ENCODE data around the gene ADAMTS4. TPM values are rescaled to one million over a fixed set of nuclear protein-coding genes. Genes with fewer than 3 reads are reported as not detected.

The ADAMTS4 gene
- total RNA-seq, 1 donor from 2014 or later = 12.5 TPM

DNA sequence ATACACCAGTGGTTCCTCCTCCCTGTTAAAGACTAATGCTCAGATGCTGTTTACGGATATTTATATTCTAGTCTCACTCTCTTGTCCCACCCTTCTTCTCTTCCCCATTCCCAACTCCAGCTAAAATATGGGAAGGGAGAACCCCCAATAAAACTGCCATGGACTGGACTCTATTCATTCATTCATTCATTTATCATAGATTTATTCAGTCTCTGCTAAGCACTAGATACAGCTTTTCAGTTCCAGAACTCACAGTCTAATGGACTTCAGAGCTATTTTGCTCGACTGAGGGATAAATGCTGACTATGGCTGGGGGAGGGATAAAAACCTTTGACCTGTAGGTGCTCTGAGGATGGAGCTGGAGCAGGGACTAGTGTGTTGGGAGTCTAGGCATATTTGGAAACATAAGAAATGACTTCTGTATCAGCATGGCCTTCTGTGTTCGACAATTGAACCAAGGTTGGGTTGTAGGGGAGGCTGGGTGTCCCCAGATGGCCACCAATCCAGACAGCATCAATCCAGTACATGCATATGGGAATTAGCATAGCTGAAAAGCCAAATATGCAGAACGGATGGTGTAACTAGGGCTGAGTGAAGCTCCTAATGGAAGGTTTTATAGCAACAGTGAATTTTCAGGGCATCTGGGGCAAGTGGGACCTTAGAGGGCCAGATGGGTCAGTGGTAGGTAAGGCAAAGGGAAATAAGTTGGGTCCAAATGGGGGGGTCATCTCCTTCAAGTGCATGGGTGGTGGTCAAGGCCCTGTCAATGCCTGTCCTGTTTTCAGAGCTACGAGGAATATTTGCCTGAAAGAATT is 20.4 kb upstream of the ADAMTS4 start:
- DNase-seq (ENCODE audit: low read depth in 2 of 2) = no peak

DNA sequence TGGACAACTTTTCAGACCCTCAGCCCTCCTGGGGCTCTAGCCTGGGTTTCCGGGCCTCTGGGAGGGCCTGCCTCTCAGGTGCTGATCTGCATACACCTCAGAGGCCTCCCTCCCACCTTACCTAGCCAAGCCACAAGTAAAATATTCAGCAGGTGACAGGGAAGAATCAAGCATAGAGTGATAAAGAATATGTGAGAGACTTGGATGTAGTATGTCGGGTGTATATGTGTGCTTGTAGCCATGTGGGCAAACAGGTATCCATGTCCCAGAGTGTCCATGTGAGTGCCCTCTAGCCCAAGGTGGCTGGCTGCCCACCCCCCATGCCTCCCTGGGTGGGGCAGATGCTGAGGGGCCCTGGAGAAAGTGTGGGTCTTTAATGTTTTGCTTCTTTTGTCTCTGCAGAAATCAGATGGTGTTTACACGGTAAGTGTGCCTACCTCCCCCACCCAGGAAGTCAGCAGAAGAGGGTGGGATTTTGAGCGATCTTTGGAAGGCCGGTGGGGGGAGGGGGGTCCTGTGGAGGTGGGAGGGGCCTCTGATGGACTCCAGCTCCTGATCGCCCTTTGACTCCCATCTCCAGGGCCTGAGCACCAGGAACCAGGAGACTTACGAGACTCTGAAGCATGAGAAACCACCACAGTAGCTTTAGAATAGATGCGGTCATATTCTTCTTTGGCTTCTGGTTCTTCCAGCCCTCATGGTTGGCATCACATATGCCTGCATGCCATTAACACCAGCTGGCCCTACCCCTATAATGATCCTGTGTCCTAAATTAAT is 19.6 kb upstream of the ADAMTS4 start:
- DNase-seq (ENCODE audit: low read depth in 2 of 2) = no peak

DNA sequence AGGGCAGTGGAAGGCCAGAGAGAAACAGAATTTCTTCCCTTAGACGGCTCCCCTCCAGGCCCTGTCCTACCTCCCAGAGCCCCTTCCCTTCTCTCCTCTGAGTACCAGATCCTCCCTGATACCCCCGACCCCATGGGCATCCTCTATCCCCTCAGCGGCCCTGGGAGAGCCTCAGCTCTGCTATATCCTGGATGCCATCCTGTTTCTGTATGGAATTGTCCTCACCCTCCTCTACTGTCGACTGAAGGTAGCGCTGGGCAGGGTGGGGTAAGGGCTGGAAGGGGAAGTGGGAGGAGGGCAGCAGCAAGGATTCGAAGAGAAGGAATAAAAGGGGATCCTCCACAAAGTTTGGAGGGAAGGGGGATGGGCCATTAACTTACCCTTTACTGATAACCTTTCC is 19.0 kb upstream of the ADAMTS4 start:
- no peak for DNase-seq (ENCODE audit: low read depth in 2 of 2)

DNA sequence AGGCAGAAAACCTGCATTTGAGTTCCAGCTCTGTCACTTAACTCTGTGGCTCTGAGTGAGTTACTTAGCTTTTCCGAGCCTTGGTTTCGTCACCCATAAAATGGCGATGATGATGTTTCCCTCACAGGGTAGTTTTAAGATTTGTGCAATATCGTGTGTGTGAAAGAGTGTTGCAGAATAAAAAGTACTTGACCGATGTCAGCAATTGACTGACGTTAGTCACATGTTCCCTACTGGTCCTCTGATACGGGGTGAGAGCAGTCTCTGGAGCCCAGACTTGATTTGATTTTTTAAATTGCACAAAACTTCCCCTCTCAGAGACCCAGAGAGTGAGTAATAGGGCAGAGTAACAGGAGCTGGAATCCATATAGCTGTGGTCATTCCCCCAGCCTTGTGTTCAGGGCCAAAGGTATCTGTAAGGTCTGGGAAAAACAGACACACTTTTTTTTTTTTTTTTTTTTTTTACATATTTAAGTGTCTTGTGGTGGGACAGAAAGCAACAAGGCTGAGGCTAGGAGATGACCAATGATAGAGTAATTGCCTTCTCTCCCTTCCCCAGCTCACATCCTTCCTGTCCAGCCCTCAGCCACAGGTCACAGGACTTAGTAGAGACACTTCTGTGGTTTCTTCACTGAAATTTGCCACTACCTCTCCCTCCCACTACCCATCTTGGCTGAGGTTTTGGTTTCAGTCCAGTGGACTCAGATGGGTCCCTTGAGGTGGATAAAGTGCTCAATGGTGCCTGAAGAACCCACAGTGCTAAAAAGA is 18.3 kb upstream of the ADAMTS4 start:
- peak in 1 of 2 donors; percentile 33 for DNase-seq (ENCODE audit: low read depth in 2 of 2)

DNA sequence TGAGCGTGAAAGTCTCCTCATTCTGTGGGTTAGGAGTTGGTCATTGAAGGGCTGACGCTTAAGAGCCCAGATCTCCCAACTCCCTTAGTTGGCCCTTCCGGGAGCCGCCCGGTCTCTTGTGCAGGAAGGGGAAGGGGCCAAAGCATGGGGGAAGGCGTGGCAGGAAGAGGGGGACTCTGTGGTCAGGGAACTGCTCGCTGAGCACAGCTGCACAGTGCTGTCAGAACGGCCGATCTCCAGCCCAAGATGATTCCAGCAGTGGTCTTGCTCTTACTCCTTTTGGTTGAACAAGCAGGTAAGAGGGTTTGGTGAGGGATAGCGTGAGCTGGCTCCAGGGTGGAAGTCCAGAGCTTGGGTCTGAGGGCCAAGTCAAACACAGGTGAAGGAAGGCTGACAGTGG is 16.2 kb upstream of the ADAMTS4 start, which contains the start of gene FCER1G:
FCER1G (plus strand) TSS at position 220 of the 400 bp plus-strand sequence; CDS start at position 247, 27 bp downstream.
- no peak for DNase-seq (ENCODE audit: low read depth in 2 of 2)

DNA sequence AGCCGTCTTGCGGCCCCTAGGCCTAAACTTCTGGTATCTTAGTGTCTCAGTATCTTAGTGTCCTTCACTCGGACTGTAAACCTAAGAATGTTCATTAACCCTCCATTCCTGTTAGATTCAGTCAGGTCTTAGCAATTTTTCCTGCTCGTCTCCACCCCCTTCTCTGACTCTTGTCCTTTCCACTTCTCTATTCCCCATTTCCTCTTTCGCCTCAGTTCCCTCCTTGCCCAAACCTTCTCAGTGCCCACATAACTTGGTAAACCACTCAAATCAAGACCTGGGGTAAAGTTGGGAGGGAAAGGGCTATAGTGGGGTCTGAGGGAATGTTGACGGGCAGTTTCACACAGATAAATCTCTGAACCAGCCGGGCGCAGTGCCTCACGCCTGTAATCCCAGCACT is 15.5 kb upstream of the ADAMTS4 start:
- DNase-seq (ENCODE audit: low read depth in 2 of 2) = no peak

DNA sequence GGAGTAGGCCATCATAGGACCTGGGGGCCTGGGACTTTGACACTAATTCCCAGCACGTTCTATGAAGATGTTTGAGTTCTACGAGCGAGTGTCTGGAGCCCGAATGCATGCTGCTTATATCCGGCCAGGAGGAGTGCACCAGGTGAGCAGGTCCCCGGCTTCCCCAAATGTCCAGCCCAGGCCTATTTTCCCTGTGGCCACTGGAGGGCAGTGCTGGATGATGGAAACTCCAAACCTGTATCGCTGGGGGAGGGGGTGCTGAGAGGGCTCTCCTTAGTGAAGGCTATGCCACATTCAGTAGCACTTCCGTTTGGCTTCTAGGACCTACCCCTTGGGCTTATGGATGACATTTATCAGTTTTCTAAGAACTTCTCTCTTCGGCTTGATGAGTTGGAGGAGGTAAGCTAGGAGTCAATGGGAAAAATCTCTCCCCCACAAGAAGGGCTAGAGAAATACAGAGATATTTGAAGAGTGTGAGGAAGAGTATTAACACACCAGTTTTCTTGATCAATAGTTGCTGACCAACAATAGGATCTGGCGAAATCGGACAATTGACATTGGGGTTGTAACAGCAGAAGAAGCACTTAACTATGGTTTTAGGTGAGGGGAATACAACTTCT is 11.0 kb upstream of the ADAMTS4 start:
- DNase-seq (ENCODE audit: low read depth in 2 of 2) = peak; percentile 42 to 73

DNA sequence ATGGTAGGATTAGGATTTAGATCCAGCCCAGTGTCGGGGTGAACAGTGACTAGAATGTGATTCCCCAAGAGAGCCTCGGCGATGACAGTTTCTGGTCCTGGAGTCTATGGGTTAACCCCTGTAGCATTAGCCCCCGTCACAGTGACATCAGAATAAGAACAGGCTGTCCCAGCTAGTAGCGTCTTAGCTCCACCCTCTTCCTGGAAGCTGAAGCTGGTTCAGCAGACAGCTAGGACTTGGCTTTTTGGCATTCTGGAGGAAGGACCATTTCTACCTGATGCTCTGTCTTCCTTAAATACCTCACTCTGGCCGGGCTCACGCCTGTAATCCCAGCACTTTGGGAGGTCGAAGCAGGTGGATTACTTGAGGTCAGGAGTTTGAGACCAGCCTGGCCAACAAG is 8.3 kb upstream of the ADAMTS4 start:
- no peak for DNase-seq (ENCODE audit: low read depth in 2 of 2)

DNA sequence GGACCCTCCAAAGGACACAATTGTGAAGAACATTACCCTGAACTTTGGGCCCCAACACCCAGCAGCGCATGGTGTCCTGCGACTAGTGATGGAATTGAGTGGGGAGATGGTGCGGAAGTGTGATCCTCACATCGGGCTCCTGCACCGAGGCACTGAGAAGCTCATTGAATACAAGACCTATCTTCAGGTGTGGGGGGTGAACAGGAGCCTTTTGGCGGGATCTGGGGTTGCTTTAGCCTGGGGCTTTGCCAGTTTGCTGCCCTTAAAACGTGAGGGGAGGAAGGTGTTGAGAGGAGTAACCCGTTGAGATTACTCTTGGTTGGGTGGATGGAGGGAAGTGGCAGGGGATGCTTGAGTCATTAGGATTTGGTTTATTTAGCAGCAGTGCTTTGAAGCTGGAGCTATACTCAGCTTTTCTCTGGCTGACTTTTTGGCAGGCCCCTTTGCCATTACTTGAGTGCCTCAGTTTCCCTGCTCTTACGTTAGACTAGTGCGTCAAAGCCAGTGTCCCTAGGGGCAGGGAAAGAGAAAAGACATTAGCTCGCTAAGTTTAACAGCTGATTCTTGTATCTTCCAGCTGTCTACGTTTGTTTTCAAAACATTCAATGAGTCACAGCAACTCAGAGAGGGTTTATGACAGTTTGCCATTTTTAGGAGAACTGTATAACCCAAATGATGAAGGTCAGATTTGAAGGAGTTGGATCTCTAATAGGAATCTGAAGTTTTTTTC is 7.7 kb upstream of the ADAMTS4 start:
- no peak for DNase-seq (ENCODE audit: low read depth in 2 of 2)

DNA sequence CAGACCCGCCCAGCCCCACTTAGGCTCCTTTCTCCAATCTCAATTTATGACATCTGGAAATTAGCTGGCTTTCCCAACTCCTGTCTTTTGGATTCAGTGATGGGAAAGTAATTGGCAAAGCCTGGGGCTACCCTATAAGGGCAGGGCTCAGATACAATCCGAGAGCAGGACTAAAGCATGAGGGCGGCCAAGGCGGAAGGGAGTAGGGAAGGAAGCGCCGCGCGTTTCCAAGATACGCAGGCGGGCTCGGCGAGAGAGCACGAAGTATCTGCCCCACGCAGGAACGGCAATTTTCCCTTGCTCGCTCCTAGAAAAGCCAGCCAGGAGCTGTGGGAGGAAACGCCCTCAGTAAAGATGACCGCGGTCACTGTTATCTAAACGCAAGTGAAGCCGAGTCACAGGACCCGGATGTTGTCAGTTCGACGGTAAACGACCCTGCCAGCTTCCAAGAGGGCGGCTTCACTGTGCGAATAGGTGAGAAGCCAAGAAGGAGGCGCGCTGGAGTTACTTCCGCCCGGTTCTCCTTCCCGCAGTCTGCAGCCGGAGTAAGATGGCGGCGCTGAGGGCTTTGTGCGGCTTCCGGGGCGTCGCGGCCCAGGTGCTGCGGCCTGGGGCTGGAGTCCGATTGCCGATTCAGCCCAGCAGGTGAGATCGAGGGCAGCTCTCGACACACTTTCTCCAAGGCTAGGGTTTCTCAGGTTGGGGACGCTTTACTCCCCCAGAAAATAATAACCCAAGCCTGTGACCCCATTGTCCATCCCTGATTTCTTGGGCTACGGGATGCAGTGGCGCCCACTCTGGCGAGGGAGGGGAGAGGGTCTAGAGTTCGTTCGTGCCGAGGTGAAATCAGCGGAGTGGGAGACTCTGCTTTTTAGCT is 3.2 kb upstream of the ADAMTS4 start, which contains the start of gene NDUFS2:
NDUFS2 (plus strand) TSS at position 532 of the 877 bp plus-strand sequence; CDS start at position 551, 19 bp downstream.
- DNase-seq (ENCODE audit: low read depth in 2 of 2) = peak; percentile 98 to 99

DNA sequence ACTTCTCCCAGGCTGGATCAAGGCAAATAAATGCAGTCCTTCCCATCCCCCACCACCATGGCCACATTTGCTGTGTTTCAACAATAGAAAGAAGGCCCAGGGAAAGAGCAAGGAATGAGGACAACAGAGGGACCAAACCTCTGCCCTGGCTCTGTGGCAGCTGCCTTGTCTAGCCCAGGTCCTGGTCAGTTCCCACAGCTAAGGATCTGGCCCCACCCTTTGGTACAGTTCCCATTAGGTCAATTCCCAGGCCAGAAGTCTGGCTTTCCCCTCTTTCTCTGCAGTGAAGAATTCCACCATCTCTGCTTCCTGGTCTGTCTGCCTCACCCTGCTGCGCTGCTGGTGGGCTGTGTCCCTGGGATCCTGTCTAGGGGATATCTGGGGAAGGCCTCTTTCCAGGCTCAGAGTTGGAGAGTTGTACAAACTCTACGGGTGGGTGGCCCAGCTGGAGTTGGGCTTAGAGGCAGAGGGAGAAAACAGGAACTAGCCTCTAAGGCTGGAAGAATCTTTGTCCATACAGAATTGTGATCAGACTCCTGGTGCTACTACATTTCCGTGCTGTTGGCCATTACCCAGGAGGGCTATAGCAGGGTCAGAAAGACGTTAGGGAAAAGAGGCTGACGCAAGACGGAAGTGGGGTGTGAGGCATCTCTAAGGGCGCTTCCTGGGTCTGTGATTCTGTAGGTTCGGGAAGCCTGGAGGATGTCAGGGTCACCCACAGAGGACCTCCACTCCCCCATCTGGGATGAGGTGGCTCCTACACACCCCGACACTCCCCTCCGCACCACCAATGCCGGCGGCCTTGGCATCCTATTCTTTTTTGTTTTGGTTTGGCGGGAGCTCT is 2.4 kb upstream of the ADAMTS4 start:
- DNase-seq (ENCODE audit: low read depth in 2 of 2) = peak in 1 of 2 donors; percentile 79

DNA sequence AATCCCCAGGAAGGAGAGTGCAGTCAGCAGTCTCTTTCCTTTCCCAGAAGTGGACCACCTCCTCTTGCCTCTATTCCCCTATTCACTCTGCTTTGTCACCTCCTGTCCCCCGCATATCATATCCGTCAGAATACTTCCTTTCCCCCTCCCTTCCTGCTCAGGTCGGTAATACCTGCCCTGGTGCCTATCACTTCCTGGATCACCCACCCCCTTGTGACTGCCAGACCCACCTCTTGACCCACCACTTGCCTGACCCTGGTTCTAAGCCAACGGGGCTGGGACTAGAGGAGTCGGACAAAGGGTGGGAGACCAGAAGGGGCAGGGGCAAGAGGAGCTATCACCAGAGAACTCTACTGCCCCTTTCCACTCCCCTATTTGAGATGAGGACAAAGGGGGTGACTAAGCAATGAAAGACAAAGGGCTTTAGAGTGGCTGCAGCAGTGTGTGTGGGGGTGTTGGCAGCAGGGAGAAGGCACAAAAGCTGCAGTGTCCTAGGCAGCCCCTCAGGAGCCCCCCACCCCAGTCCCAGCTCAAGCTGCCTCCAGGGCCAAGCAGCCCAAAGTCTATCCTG is 1.7 kb upstream of the ADAMTS4 start:
- DNase-seq (ENCODE audit: low read depth in 2 of 2) = peak in 1 of 2 donors; percentile 50

DNA sequence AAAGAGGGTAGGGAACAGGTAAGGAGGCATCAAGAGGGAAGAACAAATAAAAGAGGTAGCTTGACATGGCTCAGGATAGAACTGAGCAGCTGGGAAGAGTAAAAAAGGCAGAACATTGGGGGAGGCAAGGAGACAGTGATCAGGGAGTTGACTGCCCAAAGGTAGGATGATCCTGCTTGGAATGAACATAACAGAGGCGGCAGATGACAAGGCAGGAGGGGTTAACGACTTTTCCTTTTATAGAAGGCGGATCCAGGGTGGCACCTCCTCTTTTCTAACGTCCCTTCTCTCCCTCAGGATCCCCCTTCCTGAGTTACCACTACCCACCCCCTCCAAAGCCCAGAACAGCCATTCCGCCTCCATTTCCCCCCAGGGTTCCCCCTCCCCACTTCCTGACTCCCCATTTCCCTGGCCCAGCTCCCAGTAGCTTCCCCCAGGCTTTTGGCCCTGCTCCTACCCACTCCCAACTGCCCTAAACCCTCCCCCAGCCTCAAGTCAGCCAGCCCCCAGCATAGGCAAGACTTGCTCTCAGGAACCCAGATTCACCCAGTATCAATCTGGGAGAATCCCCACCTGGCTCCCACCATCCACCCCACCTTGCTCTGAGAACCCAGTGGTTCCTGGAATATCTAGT is 769 bp upstream of the ADAMTS4 start:
- DNase-seq (ENCODE audit: low read depth in 2 of 2) = peak in 1 of 2 donors; percentile 30

DNA sequence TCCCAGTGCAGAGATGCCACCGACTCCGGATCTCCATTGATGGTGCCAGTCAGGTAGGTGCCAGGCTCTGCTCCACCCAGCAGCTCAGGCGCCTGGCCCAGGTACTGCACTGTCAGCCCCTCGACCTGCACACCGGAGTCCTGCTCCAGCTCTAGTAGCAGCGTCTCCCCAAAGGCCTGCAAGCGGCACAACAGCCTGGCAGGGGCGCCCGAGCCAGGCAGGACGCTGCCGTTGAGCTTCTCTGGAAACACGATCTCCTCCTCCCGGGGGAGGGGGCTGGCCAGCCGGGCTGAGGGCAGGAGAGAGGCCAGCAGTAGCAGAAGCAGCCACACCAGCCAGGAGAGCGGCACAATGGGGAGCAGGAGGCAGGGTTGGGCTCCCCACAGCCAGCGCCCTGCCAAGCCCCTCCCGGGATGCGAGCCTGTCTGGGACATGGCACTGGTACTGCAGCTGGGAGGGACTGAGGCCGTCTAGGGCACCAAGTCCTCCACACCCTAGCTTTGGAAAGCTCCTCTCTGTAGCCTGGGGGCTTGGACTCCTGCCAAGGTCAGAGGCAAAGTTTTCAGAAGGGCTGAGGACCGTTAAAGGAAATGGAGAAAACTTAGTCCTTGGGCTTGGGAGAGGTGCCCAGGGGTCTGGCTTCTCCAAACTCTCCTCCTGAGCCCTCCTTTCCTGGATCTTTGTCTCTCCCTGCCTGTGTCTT is 509 bp downstream of the ADAMTS4 start:
- peak in 1 of 2 donors; percentile 46 for DNase-seq (ENCODE audit: low read depth in 2 of 2)

DNA sequence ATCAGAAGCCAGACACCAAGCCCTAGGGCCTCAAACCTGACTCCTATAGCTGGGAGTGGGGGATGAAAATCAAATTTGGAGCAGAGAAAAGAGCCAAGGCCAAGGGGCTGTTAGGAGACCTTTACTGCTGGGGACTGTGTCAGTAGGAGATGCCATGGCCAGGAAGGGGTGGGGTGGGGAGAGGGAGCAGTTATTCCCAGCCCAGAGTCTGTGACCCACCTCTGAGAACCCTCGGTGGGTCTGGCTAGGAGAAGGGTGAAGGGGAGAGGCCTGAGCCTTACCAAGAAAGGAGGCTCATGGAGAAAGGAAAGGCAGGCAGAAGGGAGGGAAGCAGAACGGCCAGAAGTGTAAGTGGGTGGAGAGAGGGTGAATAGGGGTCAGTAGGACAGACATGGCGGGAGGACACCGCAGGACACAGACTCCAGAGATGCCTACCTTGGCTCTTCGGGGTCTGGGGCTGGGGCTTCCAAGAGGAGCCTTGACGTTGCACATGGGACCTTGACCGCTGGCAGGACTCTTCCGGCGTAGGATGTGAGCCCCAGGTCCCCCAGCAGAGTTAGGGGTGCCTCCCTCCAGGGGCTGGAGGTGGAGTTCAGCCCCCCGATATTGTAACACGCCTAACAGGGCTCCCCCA is 1.2 kb downstream of the ADAMTS4 start:
- DNase-seq (ENCODE audit: low read depth in 2 of 2) = no peak

All from dermis microvascular lymphatic vessel endothelial cell (primary cell).